ENCODE measurements around the gene PLXNA1. TPM values are rescaled to one million over a fixed set of nuclear protein-coding genes. Genes with fewer than 3 reads are reported as not detected.

Gene PLXNA1
- polyA plus RNA-seq, 1 donor from 2014 or later: 0.13 TPM

- Mint-ChIP-seq H3K27ac (no peak overlapping the region), H3K4me3 (no peak overlapping the region)
Measured at GRCh38 chr3:126970101-126970500, 12.8 kb upstream of the PLXNA1 start.

GRCh38 chr3:126970921-126971320 is 12.0 kb upstream of the PLXNA1 start:
- Mint-ChIP-seq H3K27me3 (peaks cover 46% of the 10 kb centered on the region), H3K9me3 (peaks cover 5 to 18% (median 12%) of the 10 kb centered on the region in 3 donors), H3K4me1 (peaks cover 0 to 10% (median 0%) of the 10 kb centered on the region in 3 donors), H3K4me3 (no peak overlapping the region), H3K27ac (peak overlapping the region in 1 of 3 donors; percentile 0), H3K36me3 (peaks cover 2% of the 10 kb centered on the region)

More at GRCh38 chr3:126970101-126970500, 12.8 kb upstream of the PLXNA1 start:
- Mint-ChIP-seq H3K9me3 (peaks cover 5 to 13% (median 9%) of the 10 kb centered on the region in 3 donors), H3K27me3 (peaks cover 49% of the 10 kb centered on the region), H3K36me3 (peaks cover 2% of the 10 kb centered on the region), H3K4me1 (peaks cover 0 to 10% (median 0%) of the 10 kb centered on the region in 3 donors)

GRCh38 chr3:126971891-126972351 is 11.0 kb upstream of the PLXNA1 start:
- peaks cover 2% of the 10 kb centered on the region for H3K36me3 Mint-ChIP-seq
- H3K4me3 Mint-ChIP-seq: no peak overlapping the region
- H3K27me3 Mint-ChIP-seq: peaks cover 44% of the 10 kb centered on the region
- H3K4me1 Mint-ChIP-seq: peaks cover 0 to 8% (median 0%) of the 10 kb centered on the region in 3 donors
- H3K27ac Mint-ChIP-seq: no peak overlapping the region
- H3K9me3 Mint-ChIP-seq: peaks cover 5 to 18% (median 12%) of the 10 kb centered on the region in 3 donors

GRCh38 chr3:126972866-126973265 is 10.0 kb upstream of the PLXNA1 start:
- Mint-ChIP-seq H3K36me3 (peaks cover 2% of the 10 kb centered on the region), H3K4me1 (peaks cover 0 to 8% (median 0%) of the 10 kb centered on the region in 3 donors), H3K9me3 (peaks cover 5 to 18% (median 12%) of the 10 kb centered on the region in 3 donors), H3K27ac (no peak overlapping the region), H3K4me3 (no peak overlapping the region), H3K27me3 (peaks cover 40% of the 10 kb centered on the region)

- peaks cover 5 to 18% (median 12%) of the 10 kb centered on the region in 3 donors for H3K9me3 Mint-ChIP-seq
- H3K4me1 Mint-ChIP-seq: peaks cover 0 to 3% (median 0%) of the 10 kb centered on the region in 3 donors
- H3K27me3 Mint-ChIP-seq: peaks cover 31% of the 10 kb centered on the region
- H3K27ac Mint-ChIP-seq: no peak overlapping the region
- peaks cover 2% of the 10 kb centered on the region for H3K36me3 Mint-ChIP-seq
- H3K4me3 Mint-ChIP-seq: no peak overlapping the region
Measured at GRCh38 chr3:126973814-126974213, 9.1 kb upstream of the PLXNA1 start.

GRCh38 chr3:126974756-126975155 is 8.2 kb upstream of the PLXNA1 start:
- Mint-ChIP-seq H3K27me3 (peaks cover 25% of the 10 kb centered on the region), H3K36me3 (peaks cover 2% of the 10 kb centered on the region), H3K4me3 (no peak overlapping the region)

GRCh38 chr3:126976906-126977305 is 6.0 kb upstream of the PLXNA1 start:
- Mint-ChIP-seq H3K4me1 (peaks cover 4 to 11% (median 8%) of the 10 kb centered on the region in 3 donors), H3K36me3 (peaks cover 2% of the 10 kb centered on the region), H3K27ac (peak overlapping the region in 1 of 3 donors; percentile 39), H3K27me3 (peaks cover 30% of the 10 kb centered on the region), H3K4me3 (no peak overlapping the region), H3K9me3 (peaks cover 5 to 18% (median 12%) of the 10 kb centered on the region in 3 donors)

More at GRCh38 chr3:126974756-126975155, 8.2 kb upstream of the PLXNA1 start:
- Mint-ChIP-seq H3K4me1 (peaks cover 0 to 3% (median 2%) of the 10 kb centered on the region in 3 donors), H3K9me3 (peaks cover 5 to 18% (median 12%) of the 10 kb centered on the region in 3 donors), H3K27ac (no peak overlapping the region)

- peaks cover 32% of the 10 kb centered on the region for H3K27me3 Mint-ChIP-seq
- H3K36me3 Mint-ChIP-seq: peaks cover 2% of the 10 kb centered on the region
- no peak overlapping the region for H3K4me3 Mint-ChIP-seq
- H3K27ac Mint-ChIP-seq: peak overlapping the region in 1 of 3 donors; percentile 85
- peaks cover 5 to 18% (median 12%) of the 10 kb centered on the region in 3 donors for H3K9me3 Mint-ChIP-seq
- peaks cover 5 to 16% (median 10%) of the 10 kb centered on the region in 3 donors for H3K4me1 Mint-ChIP-seq
Measured at GRCh38 chr3:126977821-126978220, 5.1 kb upstream of the PLXNA1 start.

- H3K27ac Mint-ChIP-seq: peak overlapping the region in 1 of 3 donors; percentile 85
- H3K4me3 Mint-ChIP-seq: no peak overlapping the region
- H3K27me3 Mint-ChIP-seq: peaks cover 31% of the 10 kb centered on the region
- H3K36me3 Mint-ChIP-seq: peaks cover 2% of the 10 kb centered on the region
- peaks cover 5 to 18% (median 12%) of the 10 kb centered on the region in 3 donors for H3K9me3 Mint-ChIP-seq
- peaks cover 5 to 16% (median 10%) of the 10 kb centered on the region in 3 donors for H3K4me1 Mint-ChIP-seq
Measured at GRCh38 chr3:126978291-126978690, 4.6 kb upstream of the PLXNA1 start.

- Mint-ChIP-seq H3K4me3 (no peak overlapping the region), H3K27ac (peak overlapping the region in 2 of 3 donors; percentile 85 to 89), H3K9me3 (peaks cover 5 to 15% (median 9%) of the 10 kb centered on the region in 3 donors), H3K4me1 (peaks cover 5 to 16% (median 10%) of the 10 kb centered on the region in 3 donors), H3K27me3 (peaks cover 30% of the 10 kb centered on the region), H3K36me3 (peaks cover 2% of the 10 kb centered on the region)
Measured at GRCh38 chr3:126979046-126979628, 3.8 kb upstream of the PLXNA1 start.

- peak overlapping the region in 1 of 3 donors; percentile 100 for H3K27ac Mint-ChIP-seq
- no peaks in the 10 kb centered on the region for H3K36me3 Mint-ChIP-seq
- peaks cover 0 to 3% (median 0%) of the 10 kb centered on the region in 3 donors for H3K9me3 Mint-ChIP-seq
- H3K4me3 Mint-ChIP-seq: peak overlapping the region in 3 of 4 donors; percentile 13 to 76 (median 32)
- H3K27me3 Mint-ChIP-seq: peaks cover 32% of the 10 kb centered on the region
- H3K4me1 Mint-ChIP-seq: peaks cover 5 to 16% (median 10%) of the 10 kb centered on the region in 3 donors
Measured at GRCh38 chr3:126980266-126980811, 2.6 kb upstream of the PLXNA1 start.

- Mint-ChIP-seq H3K36me3 (no peaks in the 10 kb centered on the region), H3K9me3 (no peaks in the 10 kb centered on the region), H3K4me1 (peaks cover 5 to 16% (median 10%) of the 10 kb centered on the region in 3 donors), H3K4me3 (peak overlapping the region; percentile 88 to 98 (median 94)), H3K27me3 (peaks cover 26% of the 10 kb centered on the region), H3K27ac (peak overlapping the region; percentile 96 to 100 (median 99))
Measured at GRCh38 chr3:126982126-126982470, 817 bp upstream of the PLXNA1 start.

- H3K4me1 Mint-ChIP-seq: peaks cover 5 to 16% (median 10%) of the 10 kb centered on the region in 3 donors
- no peak overlapping the region for H3K4me3 Mint-ChIP-seq
- H3K27me3 Mint-ChIP-seq: peaks cover 23% of the 10 kb centered on the region
- H3K9me3 Mint-ChIP-seq: no peaks in the 10 kb centered on the region
- H3K27ac Mint-ChIP-seq: no peak overlapping the region
- no peaks in the 10 kb centered on the region for H3K36me3 Mint-ChIP-seq
Measured at GRCh38 chr3:126983276-126983652, 349 bp downstream of the PLXNA1 start.

- H3K36me3 Mint-ChIP-seq: no peaks in the 10 kb centered on the region
- peaks cover 23% of the 10 kb centered on the region for H3K27me3 Mint-ChIP-seq
- peak overlapping the region in 1 of 3 donors; percentile 83 for H3K27ac Mint-ChIP-seq
- no peaks in the 10 kb centered on the region for H3K9me3 Mint-ChIP-seq
- H3K4me1 Mint-ChIP-seq: peaks cover 5 to 16% (median 10%) of the 10 kb centered on the region in 3 donors
- H3K4me3 Mint-ChIP-seq: peak overlapping the region in 3 of 4 donors; percentile 20 to 51 (median 41)
Measured at GRCh38 chr3:126983653-126984390, 907 bp downstream of the PLXNA1 start.

Data from IgD-negative memory B cell (primary cell).